SIG-M5 treated with dmso at 0.1 percent for 504 hours (cell line): ENCODE measurements around the gene PPP2R2C.

Experiments
- DNase-seq: peaks from one replicate; lab custom pipeline; 2025; ENCODE audit not compliant: unreplicated experiment; lab: John Stamatoyannopoulos, UW

Gene PPP2R2C

DNA sequence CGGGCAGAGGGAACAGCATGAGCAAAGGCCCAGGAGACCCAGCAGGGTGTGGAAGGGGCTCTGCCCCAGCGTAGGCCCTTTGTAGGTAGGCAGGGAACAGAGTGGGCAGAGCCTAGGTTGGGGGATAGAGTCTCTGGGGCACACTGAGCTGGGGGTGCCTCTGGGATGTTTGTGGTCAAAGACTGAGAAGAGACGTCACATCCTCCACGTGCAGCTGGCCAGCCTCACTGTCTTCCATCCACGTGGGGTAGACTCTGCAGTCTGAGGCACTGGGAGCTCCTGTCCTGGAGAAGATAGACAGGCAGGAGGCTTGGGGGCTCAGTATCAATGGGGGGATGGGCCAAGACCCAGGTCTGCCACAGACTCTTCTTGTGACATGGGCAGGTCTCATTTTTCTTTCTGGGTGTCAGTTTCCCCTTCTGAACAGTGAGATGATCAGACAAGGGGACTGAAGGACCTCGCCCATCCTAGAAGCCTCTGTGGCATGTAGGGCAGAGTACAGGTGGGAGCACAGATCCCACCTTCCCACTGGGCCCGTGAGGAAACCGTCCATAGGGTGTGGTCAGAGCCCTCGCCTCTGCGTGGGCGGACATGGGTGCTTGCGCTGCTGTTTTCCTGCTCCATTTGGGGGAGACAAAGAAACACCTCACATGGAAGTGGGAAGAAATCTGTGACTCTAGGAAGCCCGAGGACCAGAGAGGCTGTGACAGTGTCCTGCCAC is 179.9 kb downstream of the PPP2R2C start:
- DNase-seq: no peak

DNA sequence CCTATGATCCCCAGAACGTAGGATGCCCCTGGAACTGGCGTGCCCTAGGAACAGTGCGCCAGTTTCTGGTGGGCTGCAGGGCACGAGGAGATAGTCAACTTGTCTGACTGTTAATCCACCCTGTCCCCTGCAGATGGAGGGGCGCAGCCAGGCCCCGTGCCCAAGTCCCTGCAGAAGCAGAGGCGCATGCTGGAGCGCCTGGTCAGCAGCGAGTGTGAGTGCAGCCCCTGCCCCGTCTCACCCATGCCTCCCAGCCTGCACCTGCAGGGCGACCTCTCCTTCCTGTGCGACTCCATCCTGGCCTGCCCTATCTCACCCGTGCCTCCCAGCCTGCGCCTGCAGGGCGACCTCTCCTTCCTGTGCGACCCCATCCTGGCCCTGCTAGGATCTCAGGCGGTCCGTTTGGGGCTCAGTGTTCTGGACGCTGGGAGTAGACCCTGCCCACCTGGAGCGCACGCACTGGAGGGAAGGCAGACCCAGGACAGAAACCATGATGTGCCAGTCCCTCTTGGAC is 180.6 kb downstream of the PPP2R2C start:
- no peak for DNase-seq

DNA sequence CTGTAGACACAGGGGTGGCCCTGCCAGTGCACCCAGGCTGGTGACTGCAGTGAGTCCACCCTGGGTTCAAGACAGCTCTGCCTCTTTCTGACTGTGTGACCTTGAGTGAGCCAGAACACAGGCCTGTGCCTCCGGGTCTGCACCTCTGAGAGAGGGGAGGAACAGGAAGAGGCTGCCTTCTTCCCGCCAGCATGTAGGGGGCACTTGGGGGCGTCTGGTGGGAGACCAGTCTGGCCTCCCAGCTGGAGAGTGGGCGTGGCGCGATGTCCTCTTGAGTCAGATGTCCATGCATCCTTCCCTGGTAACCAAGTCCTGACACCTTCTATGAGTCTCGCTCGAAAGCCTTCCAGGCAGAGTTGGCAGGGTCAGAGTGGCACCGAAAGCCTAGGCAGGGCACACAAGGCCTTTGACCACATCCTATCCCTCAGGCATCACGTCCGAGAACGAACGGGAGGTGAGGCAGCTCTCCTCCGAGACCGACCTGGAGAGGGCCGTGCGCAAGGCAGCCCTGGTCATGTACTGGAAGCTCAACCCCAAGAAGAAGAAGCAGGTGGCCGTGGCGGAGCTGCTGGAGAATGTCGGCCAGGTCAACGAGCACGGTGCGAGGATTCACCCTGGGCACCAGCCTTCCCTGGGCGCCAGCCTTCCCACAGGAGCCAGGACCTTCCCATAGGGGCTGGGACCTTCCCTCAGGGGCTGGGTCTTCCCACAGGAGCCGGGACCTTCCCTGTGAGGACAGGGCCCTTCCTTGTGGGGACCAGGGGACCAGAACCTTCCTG is 181.5 kb downstream of the PPP2R2C start:
- DNase-seq: no peak

DNA sequence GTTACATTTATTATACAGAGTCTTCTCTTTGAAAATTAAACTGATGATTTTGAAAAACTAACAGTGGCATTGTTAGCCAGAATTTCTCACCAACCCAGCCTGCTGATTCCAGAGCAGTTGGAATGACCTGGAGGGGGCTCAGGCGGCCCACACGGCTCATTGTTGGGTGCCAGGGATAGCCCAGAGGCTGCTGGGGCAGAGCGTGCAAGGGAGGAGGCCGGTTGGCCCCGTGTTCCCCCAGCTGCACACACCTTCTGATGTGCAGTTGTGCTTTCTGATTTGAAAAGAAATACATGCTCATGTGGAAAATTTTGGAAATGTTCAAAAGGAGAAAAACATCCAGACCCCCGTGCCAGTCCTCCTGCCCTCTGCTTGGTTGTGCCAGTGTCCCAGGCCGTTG is 182.2 kb downstream of the PPP2R2C start:
- DNase-seq: no peak

DNA sequence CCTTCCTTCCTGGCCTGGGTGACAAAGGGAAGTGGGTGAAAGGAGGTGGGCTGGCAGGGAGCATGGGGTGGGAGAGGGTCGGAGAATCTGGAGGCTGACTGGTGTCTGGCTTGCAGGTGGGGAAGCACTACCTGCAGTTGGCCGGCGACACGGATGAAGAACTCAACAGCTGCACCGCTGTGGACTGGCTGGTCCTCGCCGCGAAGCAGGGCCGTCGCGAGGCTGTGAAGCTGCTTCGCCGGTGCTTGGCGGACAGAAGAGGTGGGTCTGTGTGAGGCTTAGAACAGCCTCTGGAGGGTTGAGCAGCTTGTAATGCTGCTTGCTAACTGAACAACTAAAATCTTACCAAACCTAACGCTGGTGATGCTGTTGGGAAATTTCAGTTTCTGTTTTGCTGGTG is 183.5 kb downstream of the PPP2R2C start:
- no peak for DNase-seq

DNA sequence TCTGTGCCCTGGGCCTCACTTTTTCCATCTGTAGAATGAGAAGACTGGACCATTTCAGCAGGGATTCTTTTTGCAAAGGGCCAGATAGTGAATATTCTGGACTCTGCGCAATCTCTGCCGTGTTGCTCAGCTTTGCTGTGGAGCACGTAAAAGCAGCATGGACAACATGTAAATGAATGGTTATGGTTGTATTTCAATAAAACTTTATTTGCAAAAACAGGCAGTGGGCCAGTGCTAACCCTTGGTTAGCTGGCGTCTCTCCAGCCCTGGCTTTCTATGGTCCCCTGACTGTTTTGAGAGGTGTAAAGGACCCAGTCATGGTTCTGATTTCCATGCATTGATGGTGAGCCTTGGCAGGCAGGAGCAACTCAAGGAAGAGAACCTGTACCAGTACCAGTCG is 184.1 kb downstream of the PPP2R2C start:
- no peak for DNase-seq

DNA sequence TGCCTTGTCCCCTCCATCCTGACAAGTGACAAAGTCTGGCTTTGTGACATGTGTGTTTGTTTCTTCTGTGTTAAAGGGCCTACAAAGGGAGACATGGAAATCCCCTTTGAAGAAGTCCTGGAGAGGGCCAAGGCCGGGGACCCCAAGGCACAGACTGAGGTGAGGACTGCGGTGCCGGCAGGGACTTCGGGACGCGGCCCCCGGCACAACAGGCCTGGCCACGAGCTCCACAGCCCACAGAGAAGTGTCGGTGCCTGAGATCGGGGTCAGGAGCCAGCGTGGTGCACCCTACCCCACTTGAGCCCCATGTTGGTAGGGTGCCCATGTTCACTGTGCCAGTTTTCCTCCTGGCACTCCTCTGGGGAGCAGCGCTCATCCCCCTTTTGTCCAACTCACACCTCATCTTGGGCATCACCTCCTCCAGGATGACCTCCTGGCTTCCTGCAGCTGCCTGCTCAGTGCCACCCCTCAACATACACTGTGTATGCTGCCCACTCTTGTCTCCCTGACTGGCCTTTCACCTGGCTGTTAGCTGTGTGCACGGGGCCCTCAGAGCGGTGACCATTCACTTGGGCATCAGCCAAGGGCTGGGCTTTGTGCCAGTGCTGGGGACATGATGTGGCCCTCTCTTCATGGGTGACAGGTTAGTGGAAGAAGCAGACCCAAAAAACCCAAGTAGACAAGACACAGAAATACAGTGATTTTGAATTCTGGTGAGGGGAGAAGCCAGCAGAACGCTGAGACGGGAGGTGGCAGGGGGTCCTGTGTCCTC is 185.2 kb downstream of the PPP2R2C start:
- no peak for DNase-seq

DNA sequence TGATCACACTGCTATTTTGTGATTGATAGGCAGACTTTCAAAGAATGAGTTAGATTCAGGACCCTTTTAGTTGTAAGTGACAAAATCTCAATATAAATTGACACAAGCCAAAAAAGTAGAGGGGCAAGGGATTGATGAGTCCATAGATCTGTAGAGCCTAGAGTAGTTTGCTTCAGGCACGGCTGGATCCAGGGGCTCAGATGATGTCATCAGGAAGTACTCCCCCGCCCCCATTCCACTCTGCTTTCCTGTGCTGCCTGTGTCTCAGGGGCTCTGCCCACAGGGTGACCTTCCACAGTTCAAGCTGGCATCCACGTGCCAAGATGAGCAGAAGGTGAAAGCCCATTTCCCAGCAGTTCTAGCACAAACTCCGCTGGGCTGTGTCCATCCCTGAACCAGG is 189.1 kb downstream of the PPP2R2C start:
- no peak for DNase-seq

DNA sequence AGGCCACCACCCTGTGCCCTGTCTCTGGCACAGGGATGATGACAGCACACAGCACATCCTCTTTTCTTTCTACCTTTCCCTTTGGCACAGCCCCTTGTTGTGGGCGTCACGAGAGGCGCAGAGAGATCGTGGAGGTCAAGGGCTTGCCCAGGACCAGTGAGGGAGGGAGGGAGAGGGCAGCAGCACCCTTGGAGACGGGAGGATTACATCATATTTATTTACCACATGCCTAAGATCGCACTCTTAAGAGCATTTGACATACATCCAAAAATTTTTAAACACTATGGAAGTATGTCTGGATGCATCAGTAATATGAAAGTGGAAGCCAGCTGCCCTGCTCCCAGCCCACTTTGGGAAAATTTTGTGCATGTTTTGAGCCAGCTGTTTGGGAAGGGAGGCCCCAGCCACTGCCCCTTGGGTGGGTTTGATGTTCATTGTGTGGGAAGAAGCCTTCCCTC is 190.1 kb downstream of the PPP2R2C start:
- DNase-seq: no peak

DNA sequence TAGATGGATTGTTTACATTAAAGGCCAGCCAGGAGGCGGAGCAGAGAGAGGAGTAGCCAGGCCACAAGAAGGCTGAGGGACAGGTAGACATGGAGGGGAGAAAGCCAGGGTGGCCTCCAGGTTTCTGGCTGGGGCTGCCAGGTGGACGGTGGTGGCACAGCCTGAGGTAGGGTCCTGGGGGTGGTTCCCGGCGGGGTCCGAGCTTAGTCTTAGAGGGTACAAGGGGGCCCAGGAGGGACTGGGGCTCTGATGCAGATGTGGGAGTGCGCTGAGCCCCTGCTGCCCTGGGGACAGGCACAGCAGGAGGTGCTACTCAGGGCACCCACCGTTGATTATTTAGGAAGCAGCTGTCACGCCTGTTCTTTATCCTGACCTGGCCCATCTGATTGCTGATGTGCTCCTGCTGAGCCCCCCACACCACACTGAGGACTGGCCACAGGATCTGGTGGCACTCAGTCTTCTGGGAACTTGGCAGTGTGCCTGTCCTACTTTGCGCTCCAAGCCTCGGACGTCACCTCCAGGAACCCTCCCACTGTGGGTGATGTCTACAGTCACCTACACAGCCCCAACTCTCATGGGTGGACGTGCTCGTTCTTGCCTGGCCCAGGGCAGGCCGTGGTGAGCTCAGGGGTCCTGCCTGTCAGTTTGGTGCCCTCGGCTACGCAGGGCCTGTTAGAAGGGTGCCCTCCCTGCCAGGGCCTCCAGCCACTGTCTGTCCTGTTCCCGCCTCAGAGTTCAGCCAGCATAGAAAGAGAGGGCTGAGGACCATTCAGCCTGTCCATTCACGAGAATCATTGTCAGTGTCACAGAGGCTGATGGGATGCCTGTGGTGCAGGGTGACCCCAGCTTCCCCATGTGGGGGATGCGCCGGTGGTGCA is 190.7 kb downstream of the PPP2R2C start:
- no peak for DNase-seq

DNA sequence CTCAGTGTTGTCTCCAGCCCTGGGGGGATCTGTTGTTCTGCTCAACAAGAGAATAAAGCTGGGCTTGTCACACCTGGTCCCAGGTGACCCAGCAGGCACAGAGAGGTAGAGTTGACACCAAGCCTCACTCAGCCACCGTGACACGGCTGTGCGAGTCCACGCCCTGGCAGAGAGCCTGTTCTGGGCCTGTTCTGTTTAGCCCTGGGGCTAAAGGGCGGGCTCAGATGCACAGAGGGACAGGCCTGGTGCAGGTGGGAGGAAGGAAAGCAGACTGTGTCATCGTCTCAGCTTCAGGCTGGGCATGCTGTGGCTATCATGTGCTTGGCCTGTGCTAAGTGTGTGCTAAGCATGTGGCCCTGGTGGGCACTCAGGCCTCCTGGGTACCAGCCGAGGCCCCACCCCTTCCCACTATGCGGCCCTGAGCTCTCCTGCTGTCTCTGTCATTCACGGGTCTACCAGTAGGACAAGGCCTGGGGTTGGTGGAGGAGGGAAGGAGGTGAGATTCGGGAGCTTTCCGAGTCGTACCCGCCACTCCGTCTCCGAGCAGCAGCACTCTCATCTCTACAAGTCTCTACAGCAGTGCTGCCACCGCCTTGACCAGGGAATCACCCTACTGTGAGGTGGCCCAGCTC is 191.9 kb downstream of the PPP2R2C start:
- peak; percentile 3 for DNase-seq

DNA sequence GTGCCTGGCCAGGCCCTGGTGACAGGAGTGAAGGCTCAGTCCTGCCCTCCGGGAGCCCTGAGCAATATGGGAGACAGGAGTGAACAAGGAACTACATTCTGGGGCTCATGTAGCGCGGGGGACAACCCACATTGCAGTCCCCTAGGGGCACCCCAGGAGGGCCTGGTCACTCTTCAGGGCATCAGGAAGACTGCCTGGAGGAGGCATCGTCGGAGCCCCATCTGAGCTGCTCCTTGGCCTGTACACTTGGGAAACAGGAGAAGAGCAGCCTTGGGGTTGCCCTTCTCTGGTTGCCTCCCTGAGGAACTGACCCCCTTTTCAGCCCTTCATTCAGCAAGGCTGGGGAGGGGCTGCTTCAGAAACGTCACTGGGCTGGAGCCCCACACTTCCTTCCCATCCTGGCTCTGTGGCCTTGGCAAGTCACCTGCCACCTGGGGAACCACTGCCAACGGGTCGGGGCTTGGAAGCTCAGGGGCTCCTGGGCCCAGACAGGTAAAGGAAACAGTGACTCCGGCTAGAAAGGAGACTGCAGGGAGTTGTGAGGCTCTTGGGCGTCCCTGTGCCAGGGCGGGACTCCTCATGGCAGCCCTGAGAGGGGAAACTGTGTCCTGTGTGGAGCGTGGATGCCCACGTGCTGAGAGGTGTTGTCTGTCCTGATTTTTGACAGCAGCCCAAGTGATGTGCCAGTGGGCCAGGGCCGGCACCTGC is 192.7 kb downstream of the PPP2R2C start:
- no peak for DNase-seq

DNA sequence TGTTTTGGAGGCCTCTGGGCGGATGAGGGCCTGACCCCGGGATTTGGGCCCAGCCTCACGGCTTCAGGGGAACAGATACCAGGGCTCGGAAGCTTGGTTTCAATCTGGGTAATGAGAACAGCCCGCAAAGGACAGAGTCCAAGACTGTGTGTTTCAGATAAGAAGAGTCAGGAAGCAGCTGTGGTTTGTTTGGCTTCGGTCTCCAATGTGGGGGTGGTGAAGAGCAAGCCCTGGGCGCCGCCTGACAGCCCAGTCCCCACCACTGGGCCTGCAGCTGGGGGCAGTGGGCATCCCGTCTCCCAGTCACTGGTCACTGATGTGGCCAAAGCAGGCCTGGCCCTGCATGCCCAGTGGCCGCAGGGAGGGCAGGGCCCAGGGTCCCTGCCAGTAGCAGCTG is 193.6 kb downstream of the PPP2R2C start:
- no peak for DNase-seq

DNA sequence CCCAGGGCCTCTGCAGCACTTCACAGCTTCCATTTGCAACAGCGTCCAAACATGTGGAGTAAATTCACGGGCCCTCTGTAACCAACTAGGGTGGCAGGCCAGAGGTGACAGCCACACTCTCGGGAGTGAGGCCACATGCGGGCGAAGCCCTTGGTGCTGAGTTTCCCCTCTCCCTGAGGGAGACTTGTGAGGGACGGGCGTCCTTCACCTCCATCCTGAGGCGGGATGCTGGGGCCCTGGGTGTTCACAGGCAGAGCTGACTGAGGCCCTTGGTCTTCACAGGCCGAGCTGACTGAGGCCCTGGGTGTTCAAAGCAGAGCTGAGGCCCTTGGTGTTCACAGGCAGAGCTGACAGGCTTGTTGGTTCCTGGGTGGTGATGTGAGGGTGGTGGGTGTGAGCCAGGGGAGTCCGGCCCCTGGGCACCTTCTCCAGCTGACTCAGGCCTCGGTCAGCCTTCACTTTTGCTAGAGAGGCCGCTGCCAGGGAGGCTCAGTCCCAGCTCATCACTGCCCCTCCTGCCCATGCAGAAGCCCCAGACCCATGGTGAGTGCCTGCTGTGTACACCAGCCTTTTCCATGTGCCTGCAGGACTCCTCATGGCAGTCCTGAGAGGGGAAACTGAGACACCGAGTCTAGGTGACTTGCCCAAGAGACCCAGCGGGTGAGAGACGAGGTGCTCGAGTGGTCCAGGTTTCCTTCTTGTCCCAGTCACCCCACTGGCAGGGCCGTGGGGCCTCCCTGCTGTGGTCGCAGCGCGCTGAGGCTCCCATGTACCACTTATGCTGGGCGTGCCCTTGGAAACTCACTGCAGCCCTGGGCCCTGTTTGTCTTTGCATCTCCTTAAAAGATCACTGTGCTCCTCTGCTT is 194.2 kb downstream of the PPP2R2C start:
- no peak for DNase-seq

DNA sequence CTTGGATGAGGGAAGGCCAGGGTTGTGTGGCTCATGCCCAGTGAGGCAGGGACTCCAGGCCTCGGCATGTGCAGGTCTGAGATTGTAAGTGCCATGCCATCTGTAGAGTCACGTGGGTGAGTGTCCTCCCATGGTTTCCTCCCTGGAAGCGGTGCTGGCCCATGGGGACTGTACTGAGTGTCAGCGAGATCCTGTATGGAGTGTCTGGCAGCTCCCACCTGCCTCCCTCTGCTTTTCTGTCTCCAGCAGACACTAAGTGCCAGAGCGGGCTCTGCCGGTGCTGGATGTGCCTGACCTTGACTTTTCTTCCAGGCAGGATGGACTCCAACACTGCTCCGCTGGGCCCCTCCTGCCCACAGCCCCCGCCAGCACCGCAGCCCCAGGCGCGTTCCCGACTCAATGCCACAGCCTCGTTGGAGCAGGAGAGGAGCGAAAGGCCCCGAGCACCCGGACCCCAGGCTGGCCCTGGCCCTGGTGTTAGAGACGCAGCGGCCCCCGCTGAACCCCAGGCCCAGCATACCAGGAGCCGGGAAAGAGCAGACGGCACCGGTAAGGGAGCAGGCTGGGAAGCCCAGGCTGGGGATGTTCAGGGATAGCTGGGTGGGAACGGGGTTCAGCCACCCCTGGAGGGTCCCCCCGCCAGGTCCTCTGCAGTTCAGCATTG is 195.1 kb downstream of the PPP2R2C start:
- no peak for DNase-seq

DNA sequence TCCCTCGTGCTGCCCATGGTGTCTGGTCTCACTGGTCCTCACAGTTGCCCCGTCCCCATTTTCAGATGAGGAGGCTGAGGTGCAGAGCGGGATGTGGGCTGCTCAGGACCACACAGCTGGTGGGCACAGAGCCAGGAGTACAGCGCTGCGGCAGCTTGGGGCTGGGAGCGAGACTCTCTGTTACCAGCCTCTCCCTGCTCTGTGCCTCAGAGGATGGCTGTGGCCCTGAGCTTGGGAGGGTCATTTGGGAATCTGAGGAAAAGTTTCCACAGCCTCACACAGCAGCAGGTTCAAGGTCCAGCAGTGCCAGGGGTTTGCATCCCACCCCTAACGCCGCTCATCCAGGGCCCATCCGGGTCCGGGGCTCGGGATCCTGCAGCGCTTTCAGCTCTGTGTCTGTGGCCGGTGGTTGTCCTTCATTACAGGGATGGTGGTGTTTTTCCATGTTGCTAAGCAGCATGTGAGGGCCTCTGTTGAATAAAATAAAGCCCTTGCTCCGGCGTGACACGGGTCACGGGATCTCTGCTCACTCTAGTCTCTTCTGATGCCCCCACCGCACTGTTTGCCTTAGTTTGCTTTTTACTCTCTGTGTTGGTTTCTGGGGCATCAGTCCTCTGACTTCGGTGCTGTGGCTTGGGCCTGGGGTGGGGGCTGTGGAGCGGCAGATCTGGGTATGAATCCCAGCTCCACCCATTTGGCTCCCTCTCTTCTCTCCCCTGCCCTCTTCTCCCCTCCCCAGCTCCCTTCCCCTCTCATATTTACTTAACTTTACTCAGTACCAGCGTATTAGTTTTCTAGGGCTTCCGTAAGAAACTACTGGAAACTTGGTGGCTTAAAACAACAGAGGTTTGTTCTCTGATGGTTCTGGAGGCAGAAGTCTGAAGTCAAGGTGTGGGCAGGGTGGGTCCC is 196.3 kb downstream of the PPP2R2C start:
- no peak for DNase-seq

DNA sequence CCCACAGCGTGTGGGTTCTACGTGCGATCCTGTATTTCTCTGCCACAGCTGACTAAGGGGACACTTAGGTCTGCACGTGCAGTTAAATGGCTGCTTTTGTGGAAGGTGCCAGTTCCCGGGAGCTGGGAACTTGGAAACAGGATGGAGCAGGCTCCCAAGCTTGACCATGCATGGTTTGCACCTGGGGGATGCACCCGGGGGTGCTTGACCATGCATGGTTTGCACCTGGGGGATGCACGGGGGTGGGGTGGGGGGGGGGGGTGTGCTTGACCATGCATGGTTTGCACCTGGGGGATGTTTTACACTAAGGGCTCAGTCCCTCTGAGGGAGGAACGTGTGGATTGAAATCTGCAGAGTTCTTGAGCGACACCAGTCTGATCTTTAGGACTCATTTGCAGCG is 197.1 kb downstream of the PPP2R2C start:
- DNase-seq: no peak
